Measurements from ENCODE around the gene TBC1D7.

GRCh38 chr6:13261464-13261994, 66.8 kb downstream of the TBC1D7 start:
- TF ChIP-seq CTCF (IDR thresholded peaks at IDR 0.05) (no peak), POLR2AphosphoS5 (IDR thresholded peaks at IDR 0.05) (no peak)
